ENCODE measurements around the gene LILRB5. TPM values are rescaled to one million over a fixed set of nuclear protein-coding genes. Genes with fewer than 3 reads are reported as not detected.

Gene LILRB5
- total RNA-seq, 1 experiment from 2014 or later = not detected

GRCh38 chr19:54211235-54211634, 45.8 kb downstream of the LILRB5 start:
- intact Hi-C loops (cut with micrococcal nuclease; ENCODE audit: unreplicated experiment) = no loop called here
- ChIA-PET POLR2A (ENCODE audit: low non-redundant PET) (no interaction called here), CTCF (no interaction called here)
- H3K4me1 ChIP-seq (ENCODE audit: insufficient read depth, low read length, poor library complexity, severe bottlenecking) = peaks cover 20% of the 10 kb centered on the region
- no peaks in the 10 kb centered on the region for H3K9me3 ChIP-seq (ENCODE audit: low read depth, low read length, poor library complexity, severe bottlenecking)
- H3K27ac ChIP-seq (ENCODE audit: low read depth, low read length, poor library complexity, severe bottlenecking) = no peak overlapping the region
- no peak for DNase-seq (ENCODE audit: low spot score)
- no peaks in the 10 kb centered on the region for H3K27me3 ChIP-seq (replicated peaks; ENCODE audit: insufficient read depth, low read depth, low read length, poor library complexity)
- no TSS peak for BruUV-seq (replicated peaks)
- TF ChIP-seq CTCF (conservative IDR thresholded peaks at IDR 0.05; ENCODE audit: low read depth, low read length) (no peak), EZH2 (IDR thresholded peaks at IDR 0.05; ENCODE audit: borderline replicate concordance, low read depth, low read length, poor library complexity, severe bottlenecking) (no peak)
- no peak overlapping the region for H3K4me3 ChIP-seq (ENCODE audit: low read depth, low read length, poor library complexity, severe bottlenecking)
- H3K36me3 ChIP-seq (ENCODE audit: insufficient read depth, low read length, poor library complexity, severe bottlenecking) = peaks cover 24% of the 10 kb centered on the region

- H3K4me3 ChIP-seq (ENCODE audit: low read depth, low read length, poor library complexity, severe bottlenecking) = no peak overlapping the region
- H3K27ac ChIP-seq (ENCODE audit: low read depth, low read length, poor library complexity, severe bottlenecking) = peak overlapping the region; percentile 34
- BruUV-seq (replicated peaks) = no TSS peak
Observed at GRCh38 chr19:54209811-54210494, 47.1 kb downstream of the LILRB5 start.

GRCh38 chr19:54209058-54209810, 47.8 kb downstream of the LILRB5 start:
- peak overlapping the region; percentile 34 for H3K27ac ChIP-seq (ENCODE audit: low read depth, low read length, poor library complexity, severe bottlenecking)
- H3K36me3 ChIP-seq (ENCODE audit: insufficient read depth, low read length, poor library complexity, severe bottlenecking) = peaks cover 44% of the 10 kb centered on the region
- ChIA-PET CTCF (interaction anchor here (1.2 kb wide), 1 partner anchor 57 kb away, joined by 4 read pairs; no protein-coding TSS in a partner anchor), POLR2A (ENCODE audit: low non-redundant PET) (no interaction called here)
- BruUV-seq (replicated peaks) = no TSS peak
- no peak for DNase-seq (ENCODE audit: low spot score)
- H3K27me3 ChIP-seq (replicated peaks; ENCODE audit: insufficient read depth, low read depth, low read length, poor library complexity) = no peaks in the 10 kb centered on the region
- no peak for TF ChIP-seq CTCF (conservative IDR thresholded peaks at IDR 0.05; ENCODE audit: low read depth, low read length)
- H3K4me1 ChIP-seq (ENCODE audit: insufficient read depth, low read length, poor library complexity, severe bottlenecking) = peaks cover 30% of the 10 kb centered on the region
- intact Hi-C loops (cut with micrococcal nuclease; ENCODE audit: unreplicated experiment) = no loop called here
- H3K4me3 ChIP-seq (ENCODE audit: low read depth, low read length, poor library complexity, severe bottlenecking) = no peak overlapping the region
- no peaks in the 10 kb centered on the region for H3K9me3 ChIP-seq (ENCODE audit: low read depth, low read length, poor library complexity, severe bottlenecking)

More at GRCh38 chr19:54209811-54210494, 47.1 kb downstream of the LILRB5 start:
- Histone ChIP-seq H3K36me3 (ENCODE audit: insufficient read depth, low read length, poor library complexity, severe bottlenecking) (peaks cover 37% of the 10 kb centered on the region), H3K27me3 (replicated peaks; ENCODE audit: insufficient read depth, low read depth, low read length, poor library complexity) (no peaks in the 10 kb centered on the region), H3K9me3 (ENCODE audit: low read depth, low read length, poor library complexity, severe bottlenecking) (no peaks in the 10 kb centered on the region), H3K4me1 (ENCODE audit: insufficient read depth, low read length, poor library complexity, severe bottlenecking) (peaks cover 22% of the 10 kb centered on the region)
- peak; percentile 94 for DNase-seq (ENCODE audit: low spot score)
- ChIA-PET CTCF (interaction anchor here (1.2 kb wide), 1 partner anchor 56 kb away, joined by 4 read pairs; no protein-coding TSS in a partner anchor), POLR2A (ENCODE audit: low non-redundant PET) (no interaction called here)
- TF ChIP-seq EZH2 (IDR thresholded peaks at IDR 0.05; ENCODE audit: borderline replicate concordance, low read depth, low read length, poor library complexity, severe bottlenecking) (no peak), CTCF (conservative IDR thresholded peaks at IDR 0.05; ENCODE audit: low read depth, low read length) (no peak)
- intact Hi-C loops (cut with micrococcal nuclease; ENCODE audit: unreplicated experiment) = no loop called here
